Femur (tissue), 1 donor: ENCODE data around the gene AVEN.
"Not testable (repeated sequence)": the region's sequence is repeated elsewhere in the genome, so short reads cannot be mapped to it uniquely, and the experiment has no call there.

Experiments used
- DNase-seq: peaks from one replicate; pipeline ENCODE4 v3.0.0-alpha.2; 2017

AVEN gene, protein sequence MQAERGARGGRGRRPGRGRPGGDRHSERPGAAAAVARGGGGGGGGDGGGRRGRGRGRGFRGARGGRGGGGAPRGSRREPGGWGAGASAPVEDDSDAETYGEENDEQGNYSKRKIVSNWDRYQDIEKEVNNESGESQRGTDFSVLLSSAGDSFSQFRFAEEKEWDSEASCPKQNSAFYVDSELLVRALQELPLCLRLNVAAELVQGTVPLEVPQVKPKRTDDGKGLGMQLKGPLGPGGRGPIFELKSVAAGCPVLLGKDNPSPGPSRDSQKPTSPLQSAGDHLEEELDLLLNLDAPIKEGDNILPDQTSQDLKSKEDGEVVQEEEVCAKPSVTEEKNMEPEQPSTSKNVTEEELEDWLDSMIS

GRCh38 chr15:34038871-34039789 is at the start of gene AVEN:
AVEN (minus strand) TSS chr15:34039204; CDS start chr15:34039046, 158 bp downstream.
- DNase-seq: peak; percentile 69

GRCh38 chr15:34085746-34086145 is 46.7 kb upstream of the AVEN start:
- DNase-seq: no peak

DNA sequence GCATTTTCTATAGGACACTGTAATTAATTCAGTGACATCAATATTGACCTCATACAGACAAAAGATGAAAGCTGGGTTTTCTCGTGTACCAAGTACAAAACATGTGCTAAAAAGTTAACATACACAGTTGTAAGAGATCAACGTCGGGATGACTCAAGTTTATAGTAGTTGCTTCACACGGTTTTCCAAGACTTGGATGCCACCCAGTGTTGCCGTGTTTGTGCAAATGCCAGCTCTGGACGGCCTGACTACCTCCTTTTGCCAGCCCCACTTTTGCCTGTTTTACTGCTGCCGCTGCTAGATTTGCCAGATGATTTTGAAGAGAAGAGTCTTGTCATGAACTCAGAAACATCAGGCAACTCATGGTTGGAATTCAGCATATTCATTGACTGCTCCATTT is 45.1 kb upstream of the AVEN start:
- DNase-seq: no peak

DNA sequence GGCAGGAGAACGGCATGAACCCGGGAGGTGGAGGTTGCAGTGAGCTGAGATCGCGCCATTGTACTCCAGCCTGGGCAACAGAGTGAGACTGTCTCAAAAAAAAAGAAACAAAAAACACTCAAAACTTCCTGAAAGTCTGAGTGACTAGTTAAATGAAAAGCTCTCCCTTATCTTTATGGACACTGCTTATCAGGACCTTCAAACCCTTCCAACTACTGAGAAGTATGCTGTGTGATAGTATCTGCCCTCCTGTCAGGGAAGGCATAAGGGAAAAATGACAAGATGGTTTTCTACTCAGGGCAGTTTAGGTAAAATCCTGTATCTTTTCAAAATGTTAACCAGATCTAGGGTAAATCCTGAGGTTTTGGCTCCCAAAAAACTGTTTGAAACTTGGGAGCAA is 40.9 kb upstream of the AVEN start:
- DNase-seq: no peak

DNA sequence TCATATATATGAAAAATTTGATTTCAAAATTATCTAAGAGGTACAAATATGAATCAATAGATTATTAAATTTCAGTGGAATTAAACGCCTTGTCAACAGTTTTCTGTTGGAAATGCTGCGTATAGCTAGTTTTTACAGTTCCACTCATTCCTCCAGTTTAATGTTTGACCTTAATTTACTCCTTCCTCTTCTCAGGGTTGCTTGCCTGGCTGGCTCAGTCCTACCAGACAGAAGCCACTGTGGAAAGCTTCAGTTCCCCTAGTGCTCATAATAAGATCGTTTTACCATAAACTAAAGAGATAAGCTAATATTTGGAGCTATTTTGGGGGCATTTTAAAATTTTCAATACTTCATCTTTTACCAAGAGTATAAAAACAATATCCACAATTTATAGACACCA is 39.9 kb upstream of the AVEN start:
- DNase-seq: no peak

DNA sequence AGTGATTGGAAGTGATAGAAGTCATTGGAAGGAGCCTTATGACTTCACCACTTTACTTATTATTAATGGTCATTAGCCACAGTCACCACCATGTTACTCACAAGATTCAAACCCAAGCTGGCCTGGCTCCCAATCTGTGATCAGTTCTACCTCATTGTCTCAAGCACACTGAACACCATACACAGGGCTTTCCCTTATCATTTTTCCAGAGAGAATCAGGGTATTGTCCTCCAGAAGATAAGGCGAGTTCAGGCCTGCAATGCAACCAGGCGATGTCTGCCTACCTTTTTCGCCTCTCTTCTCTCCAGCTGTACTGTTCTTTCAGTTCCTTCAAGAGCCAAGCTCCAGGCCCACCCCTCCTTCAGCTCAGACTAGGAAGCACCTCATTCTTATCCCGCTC is 37.8 kb upstream of the AVEN start:
- no peak for DNase-seq

- no peak for DNase-seq
These were observed 31.0 kb upstream of the AVEN start for GRCh38 chr15:34070003-34070402.

- no peak for DNase-seq
These were observed 26.9 kb upstream of the AVEN start for GRCh38 chr15:34065941-34066340.

GRCh38 chr15:34065261-34065660 is 26.3 kb upstream of the AVEN start:
- no peak for DNase-seq

GRCh38 chr15:34064438-34064837 is 25.4 kb upstream of the AVEN start:
- DNase-seq: no peak

DNA sequence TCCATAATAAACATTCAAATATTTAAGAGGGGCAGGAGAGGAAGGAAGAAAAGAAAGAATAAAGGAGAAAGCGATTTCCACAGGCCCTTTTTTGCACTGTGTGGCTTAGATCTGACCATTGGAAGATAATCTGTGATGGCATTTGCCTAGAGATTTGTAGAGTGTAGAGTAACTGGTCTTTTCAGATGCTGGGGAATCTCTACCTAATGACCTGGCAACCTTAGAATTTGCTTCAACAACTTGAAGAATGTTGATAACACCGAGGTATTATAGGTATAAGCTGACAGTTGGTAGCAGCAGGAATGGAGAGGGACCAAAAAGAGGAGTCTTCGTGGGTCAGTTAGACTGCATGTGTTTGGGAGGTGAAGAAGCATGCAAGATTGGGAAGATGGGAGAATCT is 20.9 kb upstream of the AVEN start:
- DNase-seq: no peak

DNA sequence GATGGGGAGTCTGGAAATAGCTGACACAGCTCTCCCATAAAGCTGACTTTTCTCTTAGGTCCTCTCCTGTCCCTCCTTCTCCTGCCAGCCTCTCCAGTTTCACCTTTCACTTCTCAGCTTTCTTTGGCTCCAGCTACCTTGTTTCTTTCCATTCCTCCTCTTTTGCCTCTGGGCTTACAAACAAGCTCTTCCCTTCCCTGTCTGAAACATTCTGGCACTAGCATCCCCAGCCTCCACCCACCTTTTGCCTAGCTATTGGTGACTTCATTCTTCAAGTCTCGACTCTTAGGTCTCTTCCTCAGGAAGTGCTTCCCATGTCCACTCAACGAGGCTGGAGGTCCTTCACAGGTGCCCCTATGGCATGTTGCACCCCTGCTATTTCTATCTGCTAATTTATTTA is 20.5 kb upstream of the AVEN start:
- no peak for DNase-seq

DNA sequence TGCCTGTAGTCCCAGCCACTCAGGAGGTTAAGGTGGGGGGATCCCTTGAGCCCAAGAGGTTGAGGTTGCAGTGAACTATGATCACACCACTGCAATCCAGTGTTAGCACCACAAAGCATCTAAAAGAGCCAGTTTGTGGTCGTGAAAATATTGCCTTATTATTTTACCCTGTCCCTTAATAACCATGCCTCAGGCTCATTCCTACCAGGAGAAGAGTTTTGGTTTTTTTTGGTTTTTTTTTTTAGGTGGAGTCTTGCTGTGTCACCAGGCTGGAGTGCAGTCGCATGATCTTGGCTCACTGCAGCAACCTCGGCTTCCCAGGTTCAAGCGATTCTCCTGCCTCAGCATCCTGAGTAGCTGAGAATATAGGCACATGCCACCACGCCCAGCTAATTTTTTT is 17.9 kb upstream of the AVEN start:
- DNase-seq: no peak

- no peak for DNase-seq
These were observed 17.0 kb upstream of the AVEN start for GRCh38 chr15:34055868-34056595.

GRCh38 chr15:34054081-34054707 is 15.2 kb upstream of the AVEN start:
- DNase-seq: no peak

- DNase-seq: not testable (repeated sequence)
These were observed 11.4 kb upstream of the AVEN start for GRCh38 chr15:34050385-34050784.

DNA sequence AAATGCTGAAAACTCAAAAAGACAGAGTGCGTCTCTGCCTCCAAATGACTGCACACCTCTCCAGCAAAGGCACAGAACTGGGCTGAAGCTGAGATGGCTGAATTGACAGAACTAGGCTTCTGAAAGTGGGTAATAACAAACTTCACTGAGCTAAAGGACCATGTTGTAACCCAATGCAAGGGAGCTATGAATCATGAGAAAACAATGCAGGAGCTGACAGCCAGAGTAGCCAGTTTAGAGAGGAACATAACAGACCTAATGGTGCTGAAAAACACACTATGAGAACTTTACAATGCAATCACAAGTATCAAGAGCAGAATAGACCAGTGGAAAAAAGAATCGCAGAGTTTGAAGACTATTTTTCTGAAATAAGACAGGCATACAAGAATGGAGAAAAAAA is 10.1 kb upstream of the AVEN start:
- no peak for DNase-seq

DNA sequence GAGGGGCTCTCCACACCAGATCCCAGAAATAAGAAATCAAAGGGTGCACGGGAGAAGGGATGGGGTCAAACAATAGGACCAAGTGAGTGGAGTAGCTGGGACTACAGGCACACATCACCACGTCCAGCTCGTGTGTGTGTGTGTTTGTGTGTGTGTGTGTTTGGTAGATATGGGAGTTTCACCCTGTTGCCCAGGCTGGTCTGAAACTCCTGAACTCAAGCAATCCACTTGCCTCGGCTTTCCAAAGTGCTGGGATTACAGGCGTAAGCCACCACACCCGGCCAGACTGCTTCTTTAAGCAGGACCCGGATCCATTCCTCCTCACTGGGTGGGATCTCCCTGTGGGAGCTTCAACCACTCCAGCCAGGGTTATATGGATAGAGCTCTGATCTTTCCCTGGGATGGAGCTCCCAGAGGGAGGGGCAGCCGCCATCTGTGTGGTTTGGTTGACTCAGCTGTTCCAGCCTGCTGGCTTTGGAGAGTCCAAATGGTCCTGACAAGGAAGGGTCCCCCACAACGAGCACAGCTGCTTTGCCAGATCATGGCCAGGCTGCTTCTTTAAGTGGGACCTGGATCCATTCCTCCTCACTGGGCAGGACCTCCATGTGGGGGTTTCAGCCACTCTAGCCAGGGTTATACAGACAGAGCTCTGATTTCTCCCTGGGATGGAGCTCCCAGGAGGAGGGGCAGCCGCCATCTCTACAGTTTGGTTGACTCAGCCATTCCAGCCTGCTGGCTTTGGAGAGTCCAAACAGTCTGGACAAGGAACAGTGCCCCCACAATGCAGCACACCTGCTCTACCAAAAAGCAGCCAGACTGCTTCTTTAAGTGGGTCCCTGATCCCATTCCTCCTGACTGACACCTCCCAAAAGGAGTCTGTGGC is 9.1 kb upstream of the AVEN start:
- DNase-seq: no peak

GRCh38 chr15:34046471-34047145 is 7.6 kb upstream of the AVEN start:
- DNase-seq: no peak

DNA sequence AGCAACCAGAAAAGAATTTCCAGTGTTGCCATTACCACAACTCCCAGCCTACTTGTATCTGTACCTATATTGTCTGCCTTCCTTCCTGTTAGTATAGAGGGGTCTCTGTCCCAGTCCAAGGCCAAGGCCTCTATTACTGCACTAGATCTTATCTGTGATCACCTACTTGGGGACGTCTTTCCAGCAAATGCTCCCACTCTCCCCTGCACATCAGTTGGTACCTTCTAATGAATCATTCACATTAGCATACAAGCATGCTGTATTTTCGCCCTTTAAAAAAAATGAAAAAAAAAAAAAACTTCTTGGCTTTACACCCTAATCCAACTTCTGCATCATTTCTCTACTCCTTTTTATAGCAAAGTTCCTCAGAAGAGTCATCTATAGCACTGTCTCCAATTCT is 4.8 kb upstream of the AVEN start:
- DNase-seq: no peak

GRCh38 chr15:34043391-34043790 is 4.4 kb upstream of the AVEN start:
- DNase-seq: no peak
